Hematopoietic multipotent progenitor cell (in vitro differentiated cells): ENCODE results near the gene POLK. TPM values are rescaled to one million over a fixed set of nuclear protein-coding genes. Genes with fewer than 3 reads are reported as not detected.
"Not testable (repeated sequence)": the region's sequence is repeated elsewhere in the genome, so short reads cannot be mapped to it uniquely, and the experiment has no call there.

Experiments used
- DNase-seq, 3 donors: peaks; one replicate each; pipeline ENCODE4 v3.0.0-alpha.2; 2011 to 2015; ENCODE audit warnings: low read depth in 2 of 3, low spot score in 2 of 3
- total RNA-seq: library from RNA; depleted of rRNA; stranded (reverse); fragments of >200 nt; gene quantifications from one replicate; pipeline ENCODE4 v1.2.3, GENCODE V29; 2012

Gene POLK
- total RNA-seq, 1 donor: 11.0 TPM

- DNase-seq: no peak
Measured at GRCh38 chr5:75603821-75604220, 92.1 kb downstream of the POLK start.

GRCh38 chr5:75607341-75607740 lies 95.7 kb downstream of the POLK start:
- DNase-seq: peak in 1 of 3 donors; percentile 47

- DNase-seq: no peak
Measured at GRCh38 chr5:75608870-75609269, 97.2 kb downstream of the POLK start.

DNA sequence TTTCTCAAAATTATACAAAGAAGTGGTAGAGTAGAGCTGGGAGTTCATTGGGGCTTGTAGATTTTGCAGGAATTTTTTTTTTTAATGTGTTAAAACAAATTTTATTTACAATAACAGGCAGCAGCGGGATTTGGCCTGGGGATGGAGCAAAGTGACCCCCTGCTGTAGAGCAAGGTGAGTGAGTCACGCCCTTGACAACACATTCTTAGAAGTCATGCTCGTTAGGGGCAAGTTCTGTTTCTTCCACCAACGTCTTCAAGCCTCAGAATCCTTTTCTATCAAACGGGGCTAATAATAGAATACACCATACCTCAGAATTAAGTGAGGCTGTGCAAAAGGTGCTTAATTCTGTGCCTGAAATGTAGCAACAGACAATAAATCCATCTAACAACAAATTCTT lies 98.5 kb downstream of the POLK start:
- no peak for DNase-seq

DNA sequence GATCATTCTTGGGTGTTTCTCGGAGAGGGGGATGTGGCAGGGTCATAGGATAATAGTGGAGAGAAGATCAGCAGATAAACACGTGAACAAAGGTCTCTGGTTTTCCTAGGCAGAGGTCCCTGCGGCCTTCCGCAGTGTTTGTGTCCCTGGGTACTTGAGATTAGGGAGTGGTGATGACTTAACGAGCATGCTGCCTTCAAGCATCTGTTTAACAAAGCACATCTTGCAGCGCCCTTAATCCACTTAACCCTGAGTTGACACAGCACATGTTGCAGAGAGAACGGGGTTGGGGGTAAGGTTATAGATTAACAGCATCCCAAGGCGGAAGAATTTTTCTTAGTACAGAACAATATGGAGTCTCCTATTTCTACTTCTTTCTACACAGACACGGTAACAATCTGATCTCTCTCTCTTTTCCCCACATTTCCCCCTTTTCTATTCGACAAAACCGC lies 99.2 kb downstream of the POLK start:
- DNase-seq: not testable (repeated sequence)

- peak in 1 of 3 donors; percentile 15 for DNase-seq
Measured at GRCh38 chr5:75611311-75612225, 99.9 kb downstream of the POLK start, which contains the start of gene ANKDD1B. Gene ANKDD1B, plus strand, starts transcription at chr5:75611453. Its CDS starts 182 bp downstream, at chr5:75611635.

GRCh38 chr5:75612226-75612569 lies 100.5 kb downstream of the POLK start:
- no peak for DNase-seq

DNA sequence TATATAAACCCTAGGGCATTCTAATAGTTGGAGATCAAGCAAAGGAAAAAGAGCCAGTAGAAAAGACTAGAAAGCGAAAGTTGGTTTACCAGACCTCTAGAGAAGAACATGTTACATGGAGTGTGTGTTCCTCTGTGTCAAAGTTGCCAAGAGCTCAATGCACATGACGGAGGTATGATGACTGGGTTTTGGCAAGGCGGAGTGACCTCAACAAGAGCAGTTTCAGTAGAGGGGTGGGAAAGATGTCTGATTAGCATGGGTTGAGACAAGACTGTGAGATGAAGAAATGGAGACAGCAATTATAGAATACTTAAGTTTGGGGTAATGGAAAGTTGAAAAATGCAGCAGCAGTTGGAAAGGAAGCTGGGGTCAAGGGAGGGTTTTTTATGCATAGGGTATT lies 101.2 kb downstream of the POLK start:
- no peak for DNase-seq

GRCh38 chr5:75614176-75614575 lies 102.5 kb downstream of the POLK start:
- DNase-seq: no peak

- no peak for DNase-seq
Measured at GRCh38 chr5:75616371-75616881, 104.7 kb downstream of the POLK start.

DNA sequence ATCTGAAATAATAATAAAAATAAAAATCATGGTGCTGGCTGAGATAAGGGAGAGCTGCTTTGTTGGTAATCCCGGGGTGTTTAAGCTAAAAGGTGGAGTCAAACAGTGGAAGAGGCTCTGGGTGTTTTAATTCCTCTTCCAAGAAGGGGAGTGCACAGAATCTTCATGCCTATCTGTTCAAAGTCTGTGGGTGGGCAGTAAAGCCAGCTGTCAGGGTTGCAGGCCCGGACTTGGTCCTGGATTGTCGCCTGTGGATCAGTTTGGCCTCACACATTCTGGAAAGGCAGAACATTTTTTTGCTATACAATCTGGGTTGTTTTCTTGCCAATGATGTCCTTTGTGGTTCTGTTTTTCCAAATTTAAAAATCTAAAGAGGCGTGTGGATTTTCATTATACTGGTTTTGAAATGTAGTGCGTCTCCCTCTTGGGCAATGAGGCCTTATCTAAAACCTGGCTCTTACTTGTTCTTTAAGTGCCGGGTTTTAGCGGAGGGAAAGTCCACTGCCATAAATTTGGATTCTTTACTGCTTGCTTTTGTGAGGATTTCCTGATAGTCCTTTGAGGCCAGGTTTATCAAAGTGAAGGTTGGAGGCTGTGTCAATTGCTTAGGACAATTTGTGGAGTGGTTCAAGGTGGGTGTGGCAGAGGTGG lies 105.4 kb downstream of the POLK start:
- no peak for DNase-seq

DNA sequence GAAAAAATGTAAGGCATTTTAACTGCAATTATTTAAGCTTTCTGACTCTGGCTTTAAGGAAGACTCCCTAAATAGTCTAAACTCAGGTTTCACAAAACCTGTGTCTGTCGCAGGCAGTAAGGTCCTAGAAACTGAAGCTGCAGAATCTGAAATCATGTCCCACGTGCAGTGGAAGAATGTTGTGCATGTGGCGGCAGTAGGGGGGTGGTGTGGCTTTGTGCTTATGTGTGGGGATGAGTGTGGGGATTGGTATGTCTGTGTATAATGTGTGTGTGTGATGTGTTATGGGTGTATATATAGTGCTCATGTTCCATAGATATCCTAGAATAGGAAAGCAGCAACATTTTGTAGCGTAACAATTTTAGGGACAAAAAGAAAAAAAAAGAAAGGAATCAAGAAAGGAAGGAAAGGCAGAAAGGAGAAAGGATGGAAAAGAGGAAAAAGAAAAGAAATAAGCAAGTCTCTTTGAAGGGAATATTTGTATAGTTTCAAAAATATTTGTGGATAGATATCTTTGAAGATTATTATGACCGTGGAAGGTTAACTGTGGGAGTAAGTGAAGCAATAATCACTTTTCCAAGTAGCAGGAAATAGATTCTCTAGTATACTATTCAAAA lies 106.2 kb downstream of the POLK start:
- no peak for DNase-seq

DNA sequence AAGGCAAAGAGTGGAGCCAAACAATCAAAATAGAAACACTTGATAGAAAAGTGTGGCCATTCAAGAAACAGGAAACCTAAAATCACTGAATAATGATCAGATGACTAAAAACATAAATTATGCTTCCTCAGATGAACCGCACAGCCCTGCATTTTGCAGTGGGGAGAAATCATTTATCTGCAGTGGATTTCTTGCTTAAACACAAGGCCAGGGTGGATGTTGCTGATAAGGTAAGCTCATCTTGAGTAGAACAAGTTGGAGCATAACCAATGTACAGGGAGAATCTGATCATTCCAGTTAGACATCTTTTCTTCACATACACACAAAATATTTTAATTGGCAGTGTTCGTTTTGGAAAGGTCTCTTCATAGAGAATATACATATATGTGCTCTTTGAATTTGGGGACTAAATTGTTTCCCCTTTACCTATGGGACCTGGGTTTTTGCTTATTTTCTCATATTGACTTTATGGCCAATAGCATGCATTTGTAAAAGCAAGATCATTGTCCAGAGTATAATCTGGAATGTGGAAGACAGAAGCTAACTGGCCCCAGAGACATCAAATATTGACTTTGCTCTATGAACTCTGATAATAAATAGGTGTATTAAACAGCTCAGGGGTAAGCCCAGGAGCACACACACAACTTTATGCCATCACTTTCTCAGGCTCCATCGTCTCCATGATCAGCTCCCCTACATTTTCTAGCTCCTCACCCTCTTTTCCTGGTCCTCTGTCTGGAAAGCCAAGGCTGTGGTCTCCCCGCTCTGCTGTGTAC lies 108.7 kb downstream of the POLK start:
- DNase-seq: peak in 2 of 3 donors; percentile 33 to 59

DNA sequence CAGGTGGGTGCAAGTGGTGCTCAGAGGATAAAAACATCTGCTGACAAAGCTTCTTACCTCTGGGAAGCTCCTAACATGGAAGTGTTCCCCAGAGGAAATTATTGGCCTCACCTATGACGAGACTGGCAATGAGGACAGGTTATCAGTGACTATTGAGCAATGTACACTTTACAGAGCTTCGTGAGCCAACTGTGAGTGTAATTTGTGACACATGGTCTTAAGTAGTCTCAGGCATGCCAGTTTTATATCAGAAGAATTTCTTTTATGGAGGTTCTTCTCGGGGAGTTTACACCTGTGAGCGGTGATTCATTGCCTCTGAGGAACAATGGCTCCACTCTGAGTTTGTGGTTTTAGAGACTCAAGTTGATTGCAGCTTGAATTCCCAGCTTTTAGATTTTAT lies 110.9 kb downstream of the POLK start:
- no peak for DNase-seq

DNA sequence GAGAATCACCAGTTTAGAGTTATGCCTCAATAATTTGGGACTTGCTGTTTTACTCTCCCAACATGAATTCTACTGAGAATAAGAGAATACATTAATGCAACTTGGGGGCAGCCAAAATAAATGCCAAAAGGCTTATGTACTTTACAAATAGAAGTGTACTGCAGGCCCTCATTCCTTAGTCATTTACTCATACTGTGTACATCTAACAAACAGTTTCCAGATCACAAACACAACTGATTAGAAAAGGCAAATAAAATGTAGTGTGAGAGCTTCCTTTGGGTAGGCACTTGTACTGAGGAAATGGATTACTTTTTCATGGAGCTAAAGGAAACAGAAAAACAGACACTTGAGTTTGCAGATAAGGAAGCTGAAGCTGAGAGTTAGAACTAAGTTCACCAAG lies 112.2 kb downstream of the POLK start:
- no peak for DNase-seq

DNA sequence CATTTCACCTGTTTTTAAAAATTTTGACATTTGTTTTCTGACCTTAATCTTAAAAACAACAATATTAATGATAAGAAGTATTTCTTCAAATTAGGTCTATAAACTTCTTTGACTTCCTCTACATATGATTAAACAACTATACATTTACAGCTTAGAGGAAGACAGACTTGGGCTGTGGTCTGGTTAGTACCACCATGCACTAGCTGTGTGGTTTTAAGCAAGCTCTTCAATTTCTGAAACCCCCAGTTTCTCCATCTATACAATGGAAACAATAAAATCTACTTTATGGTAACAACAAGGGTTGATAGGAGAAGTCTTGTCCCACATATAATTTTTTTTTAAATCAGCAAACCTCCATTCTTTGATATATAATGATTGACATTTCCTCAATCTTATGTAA lies 115.3 kb downstream of the POLK start:
- no peak for DNase-seq

- no peak for DNase-seq
Measured at GRCh38 chr5:75627801-75628200, 116.1 kb downstream of the POLK start.

DNA sequence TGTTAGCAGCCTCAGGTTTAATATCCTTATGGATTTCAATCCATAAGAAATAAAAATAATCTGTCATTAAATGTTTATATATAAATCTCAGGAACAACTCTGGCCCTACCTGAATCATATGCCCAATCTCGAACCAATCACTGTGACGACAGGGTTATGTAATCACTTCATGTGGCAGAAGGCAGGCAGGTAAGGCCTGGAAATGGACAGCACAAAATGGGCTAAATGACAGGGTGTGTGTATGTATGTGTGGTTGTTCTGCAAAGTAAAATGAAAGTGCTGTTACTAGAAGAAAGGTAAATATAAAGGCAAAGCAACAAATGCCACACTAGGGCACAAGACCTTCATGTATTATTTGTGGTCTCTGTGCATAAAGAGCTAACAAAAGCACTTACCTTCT lies 119.2 kb downstream of the POLK start:
- no peak for DNase-seq

GRCh38 chr5:75632321-75632720 lies 120.6 kb downstream of the POLK start:
- no peak for DNase-seq

GRCh38 chr5:75637949-75638348 lies 126.3 kb downstream of the POLK start:
- no peak for DNase-seq
